Activated CD8-positive, alpha-beta memory T cell treated with anti-CD3 and anti-CD28 coated beads, Interleukin-2, amount 50 U/mL, for 4 hours (primary cell): Measurements from ENCODE around the gene SCN1A.
"Not testable (repeated sequence)": the region's sequence is repeated elsewhere in the genome, so short reads cannot be mapped to it uniquely, and the experiment has no call there.

Experiments used
- DNase-seq: peaks from one replicate; pipeline ENCODE4 v3.0.0-alpha.2; 2020

SCN1A gene

DNA sequence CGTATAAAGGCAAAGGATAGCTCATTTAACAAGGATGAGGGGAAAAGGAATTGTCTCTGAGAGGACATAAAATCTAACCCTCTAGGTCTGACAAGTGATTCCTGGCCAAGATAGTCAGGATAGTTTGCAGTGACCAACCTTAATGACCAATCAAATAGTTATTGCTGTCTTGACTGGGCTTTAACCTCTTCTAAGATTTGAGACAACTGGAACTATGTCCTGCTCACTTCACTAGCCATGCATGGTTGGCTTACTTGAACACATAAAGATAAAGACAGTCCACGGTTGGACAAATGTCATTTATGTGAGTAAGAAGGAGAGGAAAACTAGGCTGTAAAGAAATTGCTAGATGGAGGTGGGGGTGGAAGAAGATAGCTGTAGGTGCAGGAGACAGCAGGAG, 53.8 kb downstream of the SCN1A start:
- DNase-seq = no peak

DNA sequence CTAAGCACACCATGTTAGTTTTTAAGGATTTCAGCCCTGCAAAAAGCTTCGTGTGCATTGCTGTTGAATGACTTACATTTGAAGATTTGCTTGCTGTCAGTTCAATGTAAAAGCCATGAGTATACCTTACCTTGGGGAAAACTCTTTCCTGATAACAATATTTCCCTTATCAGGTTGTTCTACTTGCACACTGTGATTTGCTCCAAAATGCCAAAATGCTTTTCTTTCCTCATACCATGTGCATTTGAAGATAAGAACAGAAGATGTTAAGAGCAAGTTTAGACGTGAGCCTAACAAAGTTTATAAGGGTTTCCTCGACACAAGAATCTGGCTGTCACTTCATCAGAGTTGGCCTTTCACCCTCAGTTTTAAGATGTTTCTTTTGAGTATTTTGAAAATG, 57.6 kb downstream of the SCN1A start:
- no peak for DNase-seq

DNA sequence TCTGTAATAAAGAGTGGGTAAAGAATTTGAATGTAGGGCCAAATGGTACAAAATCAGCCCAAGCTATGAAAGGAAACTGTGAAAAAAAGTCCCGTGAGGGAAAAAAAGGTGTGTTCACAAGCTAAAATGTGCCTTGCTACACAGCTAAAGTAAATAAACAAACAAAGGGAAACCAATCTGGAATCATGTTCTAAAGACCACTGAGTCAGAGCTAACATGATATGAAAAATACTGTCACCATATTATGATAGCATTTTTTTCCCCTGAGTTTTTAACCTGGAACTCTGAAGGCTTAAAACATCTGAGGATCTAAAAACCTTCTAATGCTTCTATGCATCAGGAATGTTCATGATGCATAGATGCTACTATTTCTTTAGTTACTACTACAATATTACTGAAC, 58.8 kb downstream of the SCN1A start:
- DNase-seq = no peak

DNA sequence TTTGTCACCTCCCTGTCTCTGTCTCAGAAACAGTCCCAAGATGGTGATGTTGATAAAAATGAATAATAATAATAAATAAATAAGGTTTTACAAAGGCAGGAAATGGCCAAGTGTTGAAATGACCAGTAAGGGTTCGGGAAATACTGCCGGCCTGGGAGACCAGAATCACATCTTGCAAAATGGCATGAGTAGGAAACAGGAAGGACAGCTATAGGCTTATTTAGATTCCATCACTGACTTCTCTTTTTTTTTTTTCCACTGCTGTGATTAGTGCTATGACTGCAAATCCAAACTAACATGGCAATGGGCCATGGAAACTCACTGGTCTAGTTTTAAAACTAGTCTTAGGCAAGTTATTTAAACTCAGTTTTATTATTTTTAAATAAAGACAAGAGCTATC, 60.6 kb downstream of the SCN1A start:
- no peak for DNase-seq

DNA sequence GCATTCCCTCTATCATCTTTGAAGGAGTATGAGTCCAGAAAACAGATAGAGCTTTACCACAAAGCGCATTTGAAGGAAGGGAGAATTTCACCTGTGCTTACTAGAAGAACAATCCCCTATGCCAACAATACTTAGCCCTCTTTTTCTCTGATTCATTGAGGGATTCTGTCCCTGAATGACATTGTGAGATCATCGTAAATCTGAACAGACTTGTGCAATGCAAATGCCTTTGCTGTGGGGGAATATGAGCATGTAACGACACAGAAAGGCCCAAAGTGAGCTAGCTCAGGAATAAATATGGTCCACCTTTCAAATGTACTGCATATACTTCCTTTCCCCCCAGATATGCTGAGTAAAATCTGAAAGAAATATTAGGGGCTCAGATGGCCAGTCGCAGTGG, 67.6 kb downstream of the SCN1A start:
- DNase-seq = no peak

DNA sequence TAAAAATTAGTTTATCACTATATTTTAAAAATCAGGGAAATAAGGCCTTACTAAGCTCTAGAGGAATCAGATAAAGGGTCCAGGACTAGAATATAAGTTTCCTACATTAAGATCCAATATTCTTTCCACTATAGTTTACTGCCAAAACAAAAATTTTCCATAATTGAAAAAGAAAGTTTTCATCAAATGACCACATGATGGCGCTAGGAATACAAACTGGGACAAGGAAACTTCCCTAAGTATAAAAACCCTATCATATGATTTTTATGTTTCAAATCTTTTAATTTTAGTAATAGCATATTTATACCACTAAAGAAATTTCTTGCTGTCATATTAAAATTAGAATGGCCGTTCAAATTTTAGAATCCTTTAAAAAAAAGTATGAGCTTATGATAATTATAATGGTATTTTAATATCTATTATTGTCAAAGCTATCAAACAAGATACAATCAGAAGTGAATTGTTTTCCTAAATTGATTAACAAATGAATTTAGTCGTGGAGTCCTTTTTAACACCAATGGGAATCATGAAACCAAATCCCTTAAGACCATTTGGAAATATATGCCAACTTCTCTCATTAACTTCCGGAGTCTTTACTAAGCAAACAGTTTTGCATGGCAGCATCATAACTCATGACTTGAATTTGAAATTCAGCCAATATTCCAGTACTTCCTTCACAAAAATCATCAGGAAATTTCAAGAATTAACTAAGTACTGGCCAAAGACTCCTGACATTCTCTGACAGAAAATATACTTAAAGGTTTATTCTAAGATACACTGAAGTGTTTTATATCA, 70.3 kb downstream of the SCN1A start:
- no peak for DNase-seq

DNA sequence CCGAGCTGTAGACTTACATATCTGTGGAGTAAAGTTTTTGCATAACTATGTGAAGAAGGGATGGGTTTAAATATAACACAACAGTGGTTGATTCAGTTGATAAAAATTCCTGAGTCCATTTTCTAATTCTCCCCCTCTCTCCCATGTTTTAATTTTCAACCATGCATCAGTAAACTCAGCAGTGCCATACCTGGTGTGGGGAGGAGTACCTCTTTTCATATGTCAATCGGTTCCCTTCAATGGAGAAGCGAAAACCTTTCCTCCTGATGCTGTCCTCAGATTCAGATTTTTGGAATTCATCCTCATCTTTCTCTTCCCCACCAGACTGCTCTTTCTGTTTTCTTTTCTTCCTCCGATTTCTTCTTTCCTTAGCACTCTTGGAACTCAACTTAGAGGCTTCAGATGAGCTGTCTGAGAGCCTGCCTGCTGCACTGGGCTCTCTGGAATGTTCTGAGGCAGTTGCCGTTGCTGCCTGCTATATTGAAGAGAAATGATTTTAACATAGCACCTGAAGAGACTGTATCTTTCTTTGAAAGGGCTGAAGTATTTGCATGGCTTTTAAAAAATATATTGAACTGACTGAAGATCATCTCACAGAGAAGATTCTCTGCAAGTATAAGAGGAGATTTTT, 82.9 kb downstream of the SCN1A start:
- DNase-seq = no peak

DNA sequence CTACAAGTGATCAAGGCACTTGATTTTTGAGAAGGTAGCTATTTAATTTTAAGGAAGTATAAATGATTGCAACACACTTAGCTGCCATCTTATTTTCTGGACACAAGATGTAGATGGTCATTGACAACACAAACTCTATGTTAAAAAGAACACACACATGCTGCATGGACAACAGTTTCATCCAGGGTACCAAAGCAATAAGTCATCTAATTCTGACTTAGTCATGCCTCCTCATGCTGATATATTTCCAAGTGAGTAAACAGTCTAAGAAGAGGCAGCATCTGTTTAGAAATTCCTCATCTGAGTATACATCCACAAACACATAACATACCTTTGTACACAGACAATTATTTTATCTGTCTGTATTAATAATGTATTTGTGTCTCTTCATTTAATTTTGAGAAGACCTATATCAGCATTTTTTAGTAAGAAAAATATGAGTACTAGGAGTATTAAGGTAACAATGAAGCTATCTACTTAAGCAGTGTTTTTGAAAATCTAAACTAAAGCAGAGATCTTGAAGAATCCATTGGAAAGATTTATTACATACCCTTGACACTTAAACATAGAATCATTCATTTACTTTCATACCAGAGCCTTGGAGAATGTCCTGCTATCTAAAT, 84.9 kb downstream of the SCN1A start:
- DNase-seq = no peak

DNA sequence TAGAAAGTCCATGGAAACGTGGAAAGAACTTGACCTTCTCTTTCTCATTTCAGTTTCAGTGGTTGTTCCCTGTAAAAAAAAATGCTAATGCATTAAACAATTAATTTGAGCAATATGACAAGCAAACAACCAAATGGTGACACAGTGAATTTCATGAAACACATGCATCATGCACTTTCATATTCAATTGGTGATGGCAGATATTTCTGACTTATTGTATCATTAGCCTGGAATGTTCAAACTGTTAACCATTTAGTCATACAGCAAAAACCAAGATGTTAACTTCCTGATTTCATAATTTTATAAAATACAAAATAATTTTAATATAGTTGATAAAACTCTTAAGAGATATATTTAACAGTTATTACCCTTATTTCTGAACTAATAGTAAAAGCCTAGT, 85.5 kb downstream of the SCN1A start:
- no peak for DNase-seq

DNA sequence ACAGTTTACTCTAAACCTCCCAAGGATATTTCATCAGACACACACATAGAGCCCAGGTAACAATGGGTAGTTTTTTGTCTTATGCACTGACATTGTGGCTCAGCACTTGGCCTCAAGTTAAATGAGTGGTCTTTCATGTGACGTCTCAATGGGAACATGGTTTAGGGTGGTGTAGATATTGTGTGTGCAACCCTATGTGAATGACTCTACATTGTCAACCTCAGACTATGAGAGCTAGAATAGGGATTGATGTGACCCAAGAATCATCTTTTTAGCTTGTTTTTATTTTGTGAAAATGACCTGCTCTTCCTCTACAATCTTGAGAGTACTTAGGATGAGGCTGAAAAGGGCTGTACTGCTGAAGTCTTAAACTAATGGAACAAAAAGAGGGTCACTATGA, 86.2 kb downstream of the SCN1A start:
- DNase-seq = no peak

DNA sequence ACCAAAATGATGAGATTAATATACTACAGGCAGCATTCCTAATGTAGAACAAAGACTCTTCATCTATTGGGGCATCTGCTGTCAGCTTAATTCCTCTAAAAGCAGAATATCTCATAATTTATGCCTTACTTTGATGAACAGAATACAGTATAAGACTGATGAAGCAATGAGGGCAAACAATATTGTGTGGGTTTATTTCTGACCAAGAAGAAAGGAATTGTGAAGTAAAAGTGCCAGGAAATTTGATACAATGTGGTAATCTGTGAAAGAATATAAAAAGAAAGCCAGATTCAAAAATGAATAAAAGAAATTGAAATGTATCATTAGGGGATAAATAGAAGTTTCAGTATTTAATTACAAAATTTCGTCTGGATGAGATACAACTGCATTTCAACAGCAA, 95.5 kb downstream of the SCN1A start:
- no peak for DNase-seq

DNA sequence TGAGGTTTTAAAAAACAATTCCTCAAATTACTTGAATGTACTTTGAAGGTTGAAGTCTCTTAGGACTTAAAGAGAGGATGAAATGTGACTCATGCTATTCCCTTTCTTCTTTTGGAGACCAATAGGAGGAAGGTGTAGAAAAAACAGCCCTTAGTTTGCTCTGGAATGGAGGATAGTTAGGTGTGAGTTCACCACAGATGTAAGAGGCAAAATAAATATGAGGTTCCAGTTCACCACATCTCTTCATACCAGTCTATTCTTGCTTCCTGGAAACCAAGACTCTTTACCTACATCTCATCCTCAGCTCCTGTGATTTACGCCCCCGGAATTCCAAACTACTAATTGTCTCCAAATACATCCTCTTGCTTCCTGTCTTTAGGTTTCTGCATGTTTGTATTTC, 96.8 kb downstream of the SCN1A start:
- no peak for DNase-seq

DNA sequence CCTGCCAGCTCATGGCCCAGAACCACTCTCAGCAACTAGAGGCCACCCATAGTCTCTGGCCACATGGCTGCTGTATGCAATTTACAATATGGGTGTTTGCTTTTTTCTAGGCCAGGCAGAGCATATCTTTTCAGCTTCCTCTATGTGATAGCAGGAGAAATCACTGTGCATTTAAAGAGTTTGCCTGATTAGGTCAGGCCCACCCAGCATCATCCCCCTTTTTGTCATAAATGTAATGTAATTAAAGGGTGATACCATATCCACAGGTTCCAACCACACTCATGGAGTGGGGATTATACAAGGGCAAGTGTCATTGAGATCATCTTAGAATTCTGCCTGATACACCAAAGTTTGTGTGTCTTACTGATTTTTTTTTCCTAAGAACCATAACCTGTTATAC, 102.5 kb downstream of the SCN1A start:
- no peak for DNase-seq

DNA sequence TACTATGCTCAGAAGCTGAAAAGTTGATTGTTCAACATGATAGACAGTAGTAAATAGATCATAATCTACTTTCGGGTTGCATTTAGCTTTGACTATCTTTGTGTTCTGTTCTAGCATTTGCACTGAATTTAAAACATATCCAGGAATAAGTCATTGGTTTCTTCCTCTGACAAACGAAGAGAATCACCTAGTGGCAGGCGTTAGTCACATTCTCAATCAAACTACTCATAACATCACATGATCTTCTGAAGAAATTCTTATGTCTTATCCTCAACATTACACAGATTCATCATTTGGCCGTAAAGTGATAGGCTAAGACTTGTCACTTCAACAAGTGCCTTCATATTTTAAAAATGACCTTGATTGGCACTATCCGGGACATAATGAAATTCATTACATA, 110.6 kb downstream of the SCN1A start:
- DNase-seq = no peak

DNA sequence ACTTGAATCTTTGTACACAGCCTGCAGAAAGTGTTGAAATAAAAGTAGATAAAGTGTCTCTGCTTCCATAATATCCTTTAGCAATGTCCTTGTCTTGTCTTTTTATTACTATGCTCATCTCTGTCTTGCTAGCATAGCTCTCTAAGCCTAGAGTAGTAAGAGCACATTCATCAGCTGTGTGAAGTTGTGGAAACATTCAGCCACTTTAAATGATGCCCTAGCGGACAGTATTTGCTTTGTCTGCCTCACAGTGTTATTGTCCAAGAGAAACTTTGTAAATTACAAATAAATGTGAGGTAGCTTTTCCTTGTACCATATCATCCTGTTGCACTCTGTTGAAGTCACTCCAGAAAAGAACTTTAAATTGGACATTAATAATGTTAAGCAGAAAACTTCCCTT, 113.9 kb downstream of the SCN1A start:
- no peak for DNase-seq

DNA sequence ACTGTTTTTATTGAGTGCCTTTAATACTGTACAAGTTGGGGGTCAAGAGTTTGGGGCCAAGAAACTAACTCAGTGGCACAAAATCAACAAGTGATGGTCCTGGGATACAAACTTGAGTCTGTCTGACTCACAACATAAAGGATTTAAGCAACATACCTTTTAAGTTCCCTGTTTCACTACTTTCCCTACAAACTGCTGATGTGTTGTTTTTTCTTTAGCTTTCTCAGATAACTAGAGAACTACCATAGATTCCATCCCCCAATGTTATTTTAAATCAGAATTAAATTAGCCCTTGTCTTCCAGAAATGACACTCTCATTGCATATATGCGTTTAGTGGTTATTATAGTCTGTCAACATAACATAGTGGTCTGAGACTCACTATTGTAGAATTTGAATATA, 116.2 kb downstream of the SCN1A start:
- DNase-seq = no peak

DNA sequence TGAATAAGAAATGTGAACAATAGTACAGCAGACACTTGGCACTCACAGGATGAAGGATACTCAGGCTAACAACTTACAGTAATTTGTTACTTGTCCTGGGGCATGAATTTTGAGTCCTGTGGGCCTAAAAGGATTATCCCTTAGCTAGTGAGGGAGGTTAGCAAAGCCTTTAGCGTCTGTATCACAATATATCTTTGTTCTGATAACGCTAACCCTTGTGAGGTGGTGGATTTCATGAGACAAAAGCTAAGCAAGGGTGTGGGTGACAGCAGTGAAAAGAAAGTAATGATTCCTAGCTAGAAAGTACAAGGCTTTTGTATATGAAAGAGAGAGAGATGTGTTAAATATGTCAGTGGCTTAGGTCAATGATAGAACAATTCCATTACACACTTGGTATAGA, 127.4 kb downstream of the SCN1A start:
- DNase-seq = no peak

DNA sequence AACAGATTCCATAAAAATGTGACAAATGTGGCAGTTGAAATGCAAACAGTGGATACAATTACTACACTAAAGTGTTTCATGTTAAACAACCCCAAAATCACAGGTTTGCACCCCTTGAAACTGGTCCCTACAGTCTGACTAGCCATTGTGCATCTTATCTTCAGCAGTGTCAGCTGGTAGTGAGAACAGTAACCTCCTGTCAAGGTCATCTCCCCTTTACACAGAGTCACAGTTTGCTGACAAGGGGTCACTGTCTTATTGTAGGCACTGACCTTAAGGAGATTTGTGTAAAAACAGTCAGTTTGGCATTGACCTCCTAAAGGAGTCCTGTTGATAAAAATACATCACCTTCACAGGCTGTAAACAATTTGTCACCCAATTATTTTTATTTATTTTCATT, 137.0 kb downstream of the SCN1A start:
- DNase-seq = no peak

DNA sequence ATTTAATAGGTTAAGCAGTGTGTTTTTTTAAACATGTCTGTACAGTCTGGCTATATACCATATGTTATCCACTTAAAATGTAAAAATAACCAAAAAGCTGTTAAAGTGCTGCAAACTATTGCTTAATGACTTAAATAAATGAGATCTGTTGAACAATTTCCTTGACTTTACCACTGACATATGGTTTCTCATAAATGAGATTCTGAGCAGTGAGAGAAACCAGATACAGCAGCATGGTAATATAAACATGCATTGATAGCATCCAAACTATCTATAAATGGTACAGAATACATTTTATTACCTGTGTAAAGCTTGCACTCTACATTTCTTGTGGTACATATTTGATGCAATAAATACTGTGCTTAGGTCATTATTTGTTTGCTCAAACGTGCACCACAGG, 138.0 kb downstream of the SCN1A start:
- no peak for DNase-seq

DNA sequence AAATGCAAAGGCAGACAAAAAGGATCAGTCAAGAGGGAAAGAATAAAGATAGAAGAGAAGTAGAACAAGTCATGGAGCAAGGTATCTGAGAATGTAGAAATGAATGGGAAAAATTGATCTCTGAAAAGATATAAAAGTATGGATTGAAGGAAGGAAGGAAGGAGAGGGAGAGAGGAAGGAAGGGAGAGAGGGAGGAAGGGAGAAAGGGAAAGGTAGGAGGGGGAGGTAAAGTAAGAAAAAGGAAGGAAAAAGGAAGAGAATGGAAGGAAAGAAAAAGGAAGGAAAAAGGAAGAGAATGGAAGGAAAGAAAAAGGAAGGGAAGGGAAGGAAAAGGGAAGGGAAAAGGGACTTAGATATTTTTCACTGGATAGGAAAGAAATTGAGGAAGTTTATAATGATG, 142.7 kb downstream of the SCN1A start:
- no peak for DNase-seq

DNA sequence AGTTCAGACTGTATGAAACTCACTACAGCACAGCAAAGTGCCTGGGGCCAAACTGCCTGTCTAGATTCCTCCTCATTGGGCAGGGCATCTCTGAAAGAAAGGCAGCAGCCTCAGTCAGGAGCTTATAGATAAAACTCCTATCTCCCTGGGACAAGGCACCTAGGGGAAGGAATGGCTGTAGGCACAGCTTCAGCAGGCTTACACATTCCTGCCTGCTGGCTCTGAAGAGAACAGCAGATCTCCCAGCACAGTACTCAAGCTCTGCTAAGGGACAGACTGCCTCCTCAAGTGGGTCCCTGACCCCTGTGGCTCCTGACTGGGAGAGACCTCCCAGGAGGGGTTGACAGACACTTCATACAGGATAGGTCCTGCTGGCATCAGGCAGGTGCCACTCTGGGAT, 155.7 kb downstream of the SCN1A start:
- not testable (repeated sequence) for DNase-seq

DNA sequence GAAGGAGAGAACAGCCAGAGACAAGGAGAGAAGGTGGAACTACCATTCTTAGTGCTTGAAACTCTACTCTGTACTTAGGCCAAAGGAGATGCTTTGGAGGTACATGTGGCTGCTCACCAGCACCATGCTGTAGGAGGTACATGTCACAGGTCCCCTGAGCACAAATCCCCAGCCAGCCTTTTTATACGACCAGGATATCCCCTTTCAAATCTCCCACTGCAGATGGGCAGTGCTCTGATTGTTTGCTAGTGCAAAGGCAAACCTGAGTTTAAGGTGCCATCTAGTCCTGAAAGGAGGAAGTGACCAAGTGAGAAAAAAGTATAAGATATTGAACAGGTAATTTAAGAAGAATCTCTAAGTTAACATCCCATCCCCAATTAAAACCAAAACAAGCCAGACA, 157.2 kb downstream of the SCN1A start:
- DNase-seq = no peak

DNA sequence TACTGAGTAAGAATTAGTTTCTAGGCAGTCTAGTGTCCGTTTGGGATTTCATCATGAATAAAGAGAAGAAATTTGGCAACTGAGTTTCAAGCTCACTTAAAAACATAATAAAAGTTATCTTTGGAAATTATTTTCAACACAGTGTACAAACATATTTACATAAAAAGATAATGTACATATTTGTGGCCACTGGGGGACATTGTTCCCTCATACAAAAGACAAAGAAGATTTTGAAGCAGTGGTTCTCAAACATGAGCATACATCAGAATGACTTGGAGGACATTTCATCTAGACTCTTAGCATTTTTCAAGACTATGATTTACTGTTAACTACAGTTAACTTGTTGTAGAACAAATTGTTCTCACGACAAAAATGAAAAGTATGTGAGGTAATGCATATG, 158.6 kb downstream of the SCN1A start:
- no peak for DNase-seq

DNA sequence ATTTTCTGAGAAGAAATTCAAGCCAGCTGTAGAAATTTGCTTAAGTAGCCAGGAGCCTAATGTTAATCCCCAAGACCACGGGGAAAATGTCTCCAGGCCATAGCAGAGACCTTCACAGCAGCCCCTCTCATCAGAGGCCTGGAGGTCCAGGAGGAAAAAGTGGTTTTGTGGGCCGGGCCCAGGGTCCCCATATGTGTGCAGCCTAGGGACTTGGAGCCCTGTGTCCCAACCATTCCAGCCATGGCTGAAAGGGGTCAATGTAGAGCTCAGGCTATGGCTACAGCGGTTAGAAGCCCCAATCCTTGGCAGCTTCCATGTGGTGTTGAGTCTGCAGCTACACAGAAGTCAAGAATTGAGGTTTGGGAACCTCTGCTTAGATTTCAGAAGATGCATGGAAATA, 160.1 kb downstream of the SCN1A start:
- DNase-seq = no peak

DNA sequence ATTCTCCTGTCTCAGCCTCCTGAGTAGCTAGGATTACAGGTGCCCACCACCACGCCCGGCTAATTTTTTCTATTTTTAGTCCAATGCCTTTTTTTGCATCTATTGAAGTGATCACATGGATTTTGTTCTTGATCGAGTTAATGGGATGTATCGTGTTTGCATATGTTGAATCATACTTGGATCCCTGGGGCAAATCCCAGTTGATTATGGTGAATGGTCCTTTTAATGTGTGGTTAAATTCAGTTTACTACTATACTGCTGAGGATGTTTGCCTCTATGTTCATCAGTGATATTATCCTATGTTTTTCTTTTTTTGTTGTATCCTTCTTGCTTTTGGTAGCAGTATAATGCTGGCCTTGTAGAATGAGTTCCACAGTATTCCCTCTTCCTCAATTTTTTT, 166.0 kb downstream of the SCN1A start:
- DNase-seq = no peak
